ENCODE results near the gene CDH4.

Gene CDH4

DNA sequence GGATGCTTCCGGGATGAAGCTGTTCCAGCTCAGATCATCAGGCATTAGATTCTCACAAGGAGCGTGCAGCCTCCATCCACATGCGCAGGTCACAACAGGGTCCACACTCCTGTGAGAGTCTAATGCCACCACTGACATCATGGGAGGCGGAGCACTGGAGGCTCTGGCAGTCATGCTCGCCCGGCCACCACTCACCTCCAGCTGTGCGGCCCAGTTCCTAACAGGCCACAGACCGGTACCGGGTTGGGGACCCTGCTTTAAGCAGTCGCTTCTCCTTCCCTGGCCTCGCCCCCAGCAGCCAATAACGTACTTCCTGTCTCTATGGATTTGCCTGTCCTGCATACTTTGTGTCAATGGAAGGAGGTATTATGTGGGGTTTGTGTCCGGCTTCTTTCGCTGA lies 576.8 kb downstream of the CDH4 start:
- DNase-seq (ENCODE audit: low spot score), result no peak

DNA sequence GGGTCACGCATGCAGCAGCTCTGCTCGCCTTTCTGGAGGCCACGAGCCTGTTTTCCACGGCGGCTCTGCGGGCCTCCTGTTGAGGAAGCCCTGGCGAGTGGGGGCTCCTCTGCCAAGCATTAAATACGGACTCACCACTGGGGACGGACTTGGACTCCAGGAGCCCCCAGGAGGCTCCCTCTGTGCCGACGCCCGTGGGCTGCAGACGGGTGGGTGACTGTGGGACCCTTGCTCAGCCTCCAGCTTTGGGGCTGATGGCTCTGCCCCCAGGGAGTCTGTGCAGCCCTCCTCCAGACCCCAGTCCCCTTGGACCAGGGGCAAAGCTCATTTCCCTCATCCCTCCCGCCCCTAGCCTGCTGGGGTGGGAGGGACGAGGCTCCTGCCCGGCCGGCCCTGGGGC lies 577.5 kb downstream of the CDH4 start:
- DNase-seq (ENCODE audit: low spot score), result no peak

DNA sequence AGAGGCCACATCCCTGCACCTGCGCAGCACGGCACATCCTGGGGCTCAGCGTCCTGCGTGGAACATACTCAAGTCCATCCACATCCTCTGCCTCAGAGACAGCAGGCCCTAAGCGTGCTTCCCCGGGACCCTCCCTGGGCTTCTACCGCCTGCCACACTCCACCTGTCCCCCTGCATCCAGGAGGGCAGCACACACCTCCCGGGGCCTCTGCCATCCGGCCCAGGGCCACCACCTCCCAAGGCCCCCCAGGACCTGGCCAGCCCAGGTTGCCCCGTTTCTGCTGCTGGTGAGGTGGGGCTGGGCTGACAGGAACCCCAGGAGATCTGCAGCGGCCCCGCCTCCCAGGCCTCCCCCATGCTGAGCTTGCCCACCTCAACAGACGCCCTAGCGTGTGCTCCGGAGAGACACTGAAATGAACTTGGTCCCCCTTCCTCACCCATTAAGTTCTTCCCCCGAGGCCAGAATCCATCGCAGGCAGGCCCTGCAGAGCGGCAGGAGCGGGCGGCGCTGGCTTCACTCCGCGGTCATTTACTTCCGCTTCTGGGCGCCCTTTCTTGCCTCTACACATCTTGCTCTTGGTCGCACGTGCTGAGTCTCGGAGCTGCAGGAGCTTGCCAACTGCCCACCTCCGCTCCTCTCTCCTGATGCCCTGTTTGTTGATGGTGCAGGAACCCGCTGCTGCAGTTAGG lies 578.3 kb downstream of the CDH4 start:
- DNase-seq (ENCODE audit: low spot score), result no peak

DNA sequence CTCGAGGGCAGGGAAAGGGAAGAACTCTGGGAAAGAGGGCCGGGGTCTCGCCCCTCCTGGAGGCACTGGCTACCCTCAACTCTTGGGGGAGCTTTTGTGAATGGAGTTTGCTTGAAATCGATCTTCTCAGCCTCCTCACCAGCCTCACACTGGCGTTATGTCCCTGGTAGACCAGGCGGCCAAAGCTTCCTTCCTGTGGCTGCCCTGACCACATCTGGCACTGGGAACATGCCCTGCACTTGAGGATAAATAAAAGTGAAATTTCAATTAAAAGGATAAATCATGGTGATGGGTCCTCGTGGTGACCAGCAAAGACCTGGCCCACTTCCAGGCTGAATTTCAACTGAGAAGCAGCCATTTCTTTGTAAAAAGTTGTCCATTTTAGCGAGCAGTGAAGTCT lies 578.9 kb downstream of the CDH4 start:
- DNase-seq (ENCODE audit: low spot score), result no peak

DNA sequence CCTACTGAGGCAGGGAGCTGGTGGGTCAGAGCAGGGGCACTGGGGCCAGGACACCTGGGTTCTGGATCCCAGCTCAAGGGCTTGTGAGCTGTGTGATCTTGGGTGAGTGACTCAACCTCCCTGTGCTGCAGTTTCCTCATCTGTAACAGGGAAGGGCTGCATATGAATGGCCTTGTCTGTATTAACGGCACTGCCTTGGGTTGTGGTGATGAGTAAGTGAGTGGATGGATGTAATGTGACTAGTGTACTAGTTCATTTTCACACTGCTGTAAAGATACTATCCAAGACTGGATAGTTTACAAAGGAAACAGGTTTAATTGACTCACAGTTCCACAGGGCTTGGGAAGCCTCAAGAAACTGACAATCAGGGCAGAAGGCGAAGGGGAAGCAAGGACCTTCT lies 580.1 kb downstream of the CDH4 start:
- DNase-seq (ENCODE audit: low spot score), result no peak

DNA sequence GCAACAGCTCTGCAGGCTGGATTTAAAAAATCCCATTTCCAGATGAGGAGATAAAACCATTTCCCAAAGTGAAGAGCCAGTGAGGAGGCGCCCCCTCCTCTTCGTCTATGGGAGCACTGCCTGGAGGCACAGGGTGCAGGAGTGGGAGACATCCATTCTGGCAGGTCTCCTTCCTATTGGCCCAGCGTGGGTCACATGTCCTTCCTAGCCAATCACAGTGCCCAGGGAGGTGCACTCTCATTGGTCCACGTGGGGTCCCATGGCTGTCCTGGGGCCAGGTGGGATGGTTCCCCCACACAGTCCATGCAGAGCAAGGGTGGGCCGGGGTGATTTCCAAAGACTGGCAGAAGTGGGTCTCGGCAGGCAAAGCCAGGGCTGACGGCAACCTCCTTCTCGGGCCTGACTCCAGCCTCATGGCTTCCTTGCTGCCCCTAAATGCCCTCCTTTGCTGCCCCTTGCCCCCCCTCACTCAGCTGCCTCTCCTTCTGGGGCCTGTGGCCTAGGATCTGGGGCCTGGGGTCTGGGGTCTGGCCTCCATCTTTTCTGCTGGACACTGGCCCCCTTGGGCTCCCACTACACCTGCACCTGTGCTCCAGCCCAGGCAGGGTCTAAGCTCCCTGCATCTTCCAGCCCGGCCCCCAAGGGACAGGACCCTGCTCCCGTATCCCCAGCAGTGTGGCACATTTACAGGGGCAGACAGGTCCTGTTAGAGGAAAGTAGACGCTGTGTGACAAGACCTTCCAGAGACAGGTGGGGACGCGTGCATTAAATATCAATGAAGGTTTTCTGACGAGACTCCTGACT lies 581.9 kb downstream of the CDH4 start:
- DNase-seq (ENCODE audit: low spot score), result no peak

DNA sequence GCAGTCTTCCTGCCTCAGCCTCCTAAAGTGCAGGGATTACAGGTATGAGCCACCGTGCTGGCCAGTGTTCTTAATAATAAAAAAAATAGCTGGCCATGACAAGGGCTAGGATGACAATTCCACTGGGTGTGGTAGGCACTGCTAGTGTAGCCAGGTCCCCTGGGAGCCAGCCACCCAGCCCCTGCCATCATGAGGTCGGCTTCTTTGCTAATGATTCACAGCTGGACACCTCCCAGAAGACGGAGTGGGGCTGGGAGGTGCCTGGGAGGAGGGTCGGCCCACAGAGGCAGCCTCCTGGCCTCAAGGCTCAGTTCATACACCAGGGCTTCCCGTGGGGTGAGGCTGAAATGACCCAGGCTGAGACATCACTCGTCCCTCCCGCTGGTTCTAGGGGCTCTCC lies 583.2 kb downstream of the CDH4 start:
- DNase-seq (ENCODE audit: low spot score), result no peak

DNA sequence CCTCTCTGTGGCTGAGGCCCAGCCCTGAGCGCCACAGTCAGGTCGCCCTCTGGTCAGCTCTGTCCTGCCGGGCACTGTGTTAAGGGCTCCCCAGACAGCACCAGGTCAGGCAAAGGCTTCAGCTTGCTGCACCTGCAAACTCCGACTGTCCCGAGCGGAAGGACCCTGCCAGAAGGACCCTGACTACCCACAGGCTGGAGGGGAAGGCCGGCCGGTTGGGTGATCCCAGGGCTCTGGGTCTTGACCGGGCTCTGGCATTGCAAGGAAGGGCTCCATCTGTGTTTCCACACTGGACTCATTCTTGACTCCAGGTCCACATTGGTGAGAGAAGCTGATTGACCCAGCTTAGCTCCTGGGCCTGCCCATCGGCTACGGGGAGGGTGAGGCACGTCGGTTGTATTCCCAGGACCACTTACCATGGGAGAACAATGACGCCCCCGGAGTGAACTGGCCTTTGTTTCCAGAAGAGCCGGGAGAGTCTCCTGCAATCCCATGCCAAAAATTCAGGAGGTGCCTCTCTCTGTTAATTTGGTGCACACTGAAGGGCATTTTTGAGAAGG lies 583.8 kb downstream of the CDH4 start:
- no peak for DNase-seq (ENCODE audit: low spot score)

DNA sequence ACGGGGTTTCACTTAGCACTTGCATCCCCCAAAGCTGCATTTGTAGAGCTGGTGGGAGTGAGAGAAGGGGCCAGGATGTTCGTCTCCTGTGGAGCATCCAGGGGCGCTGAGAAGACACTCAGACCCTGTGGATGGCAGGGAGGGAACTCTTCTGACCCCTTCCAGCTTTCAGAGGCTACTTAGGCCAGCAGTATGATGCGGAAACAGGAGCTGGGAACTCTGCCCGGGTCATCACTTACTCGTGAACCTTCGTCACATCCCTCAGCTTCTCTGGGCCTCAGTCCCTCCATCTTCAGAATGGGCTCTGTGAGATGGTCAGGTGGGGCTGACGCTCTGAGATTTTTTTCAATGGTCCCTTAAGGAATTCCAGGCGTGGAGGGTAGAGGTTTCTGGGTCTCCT lies 585.1 kb downstream of the CDH4 start:
- no peak for DNase-seq (ENCODE audit: low spot score)

DNA sequence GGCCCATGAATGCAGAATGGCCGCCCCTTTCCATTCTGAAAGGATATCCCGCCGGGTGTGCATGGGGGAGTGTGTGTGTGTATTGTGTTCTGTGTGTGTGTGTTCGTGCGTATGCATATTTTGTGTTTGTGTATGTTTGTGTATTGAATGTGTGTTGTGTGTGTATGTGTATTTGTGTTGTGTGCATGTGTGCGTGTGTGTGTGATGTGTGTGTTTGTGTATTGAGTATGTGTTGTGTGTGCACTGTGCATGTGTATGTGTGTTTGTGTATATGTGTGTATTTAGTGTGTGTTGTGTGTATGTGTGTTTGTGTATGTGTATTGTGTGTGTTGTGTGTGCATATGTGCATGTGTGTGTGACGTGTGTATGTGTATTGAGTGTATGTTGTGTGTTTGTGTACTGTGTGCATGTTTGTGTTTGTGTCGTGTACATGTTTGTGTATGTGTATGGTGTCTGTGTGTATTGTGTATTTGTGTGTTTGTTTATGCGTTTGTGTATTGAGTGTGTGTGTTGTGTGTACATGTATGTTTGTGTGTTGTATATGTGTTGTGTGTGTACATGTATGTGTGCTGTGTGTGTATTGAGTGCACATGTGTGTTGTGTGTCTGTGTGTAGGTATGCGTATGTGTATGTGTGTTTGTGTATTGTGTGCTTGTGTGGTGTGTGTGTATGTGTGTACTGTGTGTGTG lies 587.3 kb downstream of the CDH4 start:
- DNase-seq (ENCODE audit: low spot score), result no peak

DNA sequence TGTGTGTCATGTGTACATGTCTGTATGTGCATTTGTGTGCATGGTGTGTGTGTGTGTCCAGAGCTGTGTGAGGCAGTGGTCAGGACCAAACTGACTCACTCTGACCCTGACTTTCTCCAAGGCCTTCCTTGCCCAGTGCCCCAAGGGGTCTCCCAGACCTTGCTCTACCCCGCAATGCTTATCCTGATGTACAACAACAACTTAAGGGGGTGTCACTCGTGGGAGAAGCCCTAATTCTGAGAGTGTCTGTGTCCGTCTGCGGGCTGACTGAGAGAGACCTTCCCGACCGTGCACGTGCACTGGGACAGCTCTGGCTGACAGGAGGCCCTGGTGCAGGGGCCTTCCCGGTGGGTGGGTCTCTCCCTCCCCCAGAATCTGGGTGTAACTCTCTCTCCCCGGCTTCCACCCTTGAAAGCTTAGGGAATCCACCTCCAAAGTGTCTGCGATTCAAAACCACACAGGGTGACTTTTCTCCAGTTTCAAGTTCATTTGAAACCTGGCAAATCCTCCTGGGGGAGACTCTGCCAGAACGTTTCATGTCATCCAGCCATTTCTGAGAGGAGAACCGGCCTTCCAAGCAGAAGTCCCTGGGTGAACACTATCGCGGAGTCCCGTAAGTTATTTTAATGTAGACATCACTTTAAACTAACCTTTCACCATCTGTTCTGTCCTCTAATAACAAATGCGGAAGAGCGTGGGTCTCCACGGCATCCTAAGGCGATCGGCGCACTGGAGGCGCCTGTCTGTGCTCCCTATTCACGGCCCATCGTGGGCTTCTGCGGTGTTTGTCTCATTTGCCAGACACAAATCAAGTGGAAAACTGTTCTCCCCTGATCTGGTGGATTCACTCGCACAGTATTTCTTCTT lies 588.1 kb downstream of the CDH4 start:
- no peak for DNase-seq (ENCODE audit: low spot score)

DNA sequence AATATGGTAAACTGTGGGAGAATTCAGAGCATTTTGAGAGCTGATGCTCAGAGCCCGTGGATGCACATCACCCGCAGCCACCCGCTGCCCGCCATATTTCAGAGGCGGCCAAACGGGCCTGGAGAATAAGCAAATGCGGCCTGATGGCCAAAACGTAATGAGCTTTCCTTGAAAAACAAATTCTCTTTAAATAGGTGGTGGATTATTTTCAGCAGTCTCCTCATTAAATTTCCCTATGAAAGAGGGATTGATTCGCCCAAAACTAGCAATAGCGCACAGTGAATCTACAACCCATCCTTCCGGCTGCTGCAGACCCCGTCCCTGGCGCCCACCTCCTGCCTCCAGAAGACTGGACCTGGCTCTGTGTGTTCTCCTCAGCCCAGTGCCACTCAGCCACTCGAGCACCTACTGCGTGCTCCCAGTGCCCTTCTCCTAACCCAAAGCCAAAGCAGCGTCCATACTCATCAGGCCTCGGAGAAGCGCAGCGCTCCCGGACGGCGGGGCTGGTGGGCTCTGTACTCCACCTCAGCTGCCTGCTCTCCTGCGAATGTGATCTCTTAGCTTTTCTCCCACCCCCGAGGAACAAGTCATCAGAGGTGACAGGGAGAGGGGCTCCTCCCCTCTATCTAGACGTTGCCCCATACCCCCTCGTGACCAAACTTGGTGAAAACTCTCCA lies 588.9 kb downstream of the CDH4 start:
- no peak for DNase-seq (ENCODE audit: low spot score)

DNA sequence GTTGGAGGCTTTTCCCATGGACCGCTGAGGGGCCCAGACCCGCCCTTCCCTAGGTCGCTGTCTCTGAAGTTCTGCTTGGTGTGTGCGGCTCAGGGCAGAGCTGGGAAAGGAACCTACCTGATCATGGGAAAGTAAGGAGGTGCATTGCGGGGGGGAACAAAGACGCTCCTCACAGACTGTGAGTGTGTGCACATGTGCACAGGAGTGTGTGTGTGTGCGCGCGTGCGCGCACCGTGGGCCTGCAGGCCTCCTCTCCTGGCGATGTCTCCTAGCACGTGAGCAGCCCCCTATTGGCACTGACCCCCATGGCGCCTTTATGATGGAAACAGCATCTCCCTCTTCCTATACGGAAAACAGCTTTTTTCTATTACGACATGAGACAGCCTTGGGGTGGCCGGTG lies 589.5 kb downstream of the CDH4 start:
- no peak for DNase-seq (ENCODE audit: low spot score)

DNA sequence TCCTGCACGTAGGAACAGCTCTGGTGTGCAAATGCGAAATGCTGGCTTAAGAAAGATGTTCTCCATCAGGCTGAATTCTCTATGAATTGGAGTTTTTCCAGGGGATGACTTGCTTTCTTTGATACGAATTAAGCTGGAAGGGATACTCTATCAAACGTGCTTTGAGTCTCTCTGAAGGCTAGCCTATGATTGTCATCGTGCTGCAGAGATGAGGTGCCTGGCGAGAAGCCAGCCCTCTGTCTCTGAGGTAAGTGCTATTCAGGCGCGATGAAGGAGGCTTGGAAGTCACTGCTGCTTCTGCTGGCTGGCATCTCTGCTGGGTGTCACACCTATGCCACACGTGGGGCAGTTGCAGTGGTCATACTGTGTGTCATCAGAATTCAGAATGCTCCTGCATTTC lies 589.9 kb downstream of the CDH4 start:
- DNase-seq (ENCODE audit: low spot score), result no peak

DNA sequence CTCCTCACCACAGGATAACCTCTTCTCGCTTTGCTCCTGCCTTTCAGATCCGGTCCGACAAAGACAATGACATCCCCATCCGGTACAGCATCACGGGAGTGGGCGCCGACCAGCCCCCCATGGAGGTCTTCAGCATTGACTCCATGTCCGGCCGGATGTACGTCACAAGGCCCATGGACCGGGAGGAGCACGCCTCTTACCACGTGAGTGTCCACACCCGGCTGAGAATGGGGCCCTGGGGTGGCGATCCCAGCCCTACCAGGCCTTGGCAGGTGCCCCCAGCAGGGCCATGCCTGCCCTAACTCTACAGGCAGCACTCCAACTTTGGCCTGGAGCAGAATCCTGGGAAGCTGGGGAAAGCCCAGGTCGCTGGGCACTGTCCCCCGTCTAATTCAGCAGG lies 592.6 kb downstream of the CDH4 start:
- no peak for DNase-seq (ENCODE audit: low spot score)

DNA sequence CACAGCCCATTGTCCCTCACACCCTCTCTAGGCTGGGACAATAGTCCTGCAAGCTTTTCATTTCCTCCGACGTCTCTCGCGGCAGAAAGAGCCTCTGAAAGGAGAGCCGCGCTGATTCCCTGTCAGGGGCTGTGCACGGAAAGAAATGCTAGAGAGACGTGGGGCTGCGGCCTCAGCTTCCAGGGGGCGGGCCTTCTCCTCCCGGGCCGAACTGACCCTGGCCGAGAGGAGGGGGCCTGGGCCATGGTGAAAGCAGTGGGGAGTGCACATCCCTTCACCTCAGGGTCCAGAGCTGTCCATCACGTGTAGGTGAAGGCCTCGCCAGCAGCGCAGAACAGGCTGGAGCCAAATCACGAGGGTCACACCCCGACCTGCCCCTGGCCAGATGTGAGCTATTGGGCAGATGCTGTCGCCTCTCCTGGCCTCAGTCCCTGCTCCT lies 593.2 kb downstream of the CDH4 start:
- no peak for DNase-seq (ENCODE audit: low spot score)

DNA sequence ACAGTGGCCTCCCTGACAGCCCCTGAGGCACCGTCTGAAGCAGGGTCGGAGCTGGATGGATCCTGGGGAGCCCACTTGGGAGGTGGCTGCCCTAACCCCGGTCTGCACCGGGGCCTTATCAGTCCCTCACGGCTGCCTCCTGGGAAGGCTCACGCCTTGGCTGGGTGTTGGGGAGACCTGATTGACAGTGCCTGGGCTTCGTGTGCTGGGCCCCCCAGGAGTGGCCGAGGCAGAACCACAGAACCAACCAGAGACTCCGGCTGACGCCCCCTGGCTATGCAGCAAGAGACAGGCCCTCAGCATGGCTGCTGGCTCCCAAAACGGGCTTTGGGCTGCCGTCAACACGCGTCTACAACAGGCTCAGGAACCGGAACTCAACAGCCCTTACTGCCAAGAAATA lies 594.0 kb downstream of the CDH4 start:
- no peak for DNase-seq (ENCODE audit: low spot score)

DNA sequence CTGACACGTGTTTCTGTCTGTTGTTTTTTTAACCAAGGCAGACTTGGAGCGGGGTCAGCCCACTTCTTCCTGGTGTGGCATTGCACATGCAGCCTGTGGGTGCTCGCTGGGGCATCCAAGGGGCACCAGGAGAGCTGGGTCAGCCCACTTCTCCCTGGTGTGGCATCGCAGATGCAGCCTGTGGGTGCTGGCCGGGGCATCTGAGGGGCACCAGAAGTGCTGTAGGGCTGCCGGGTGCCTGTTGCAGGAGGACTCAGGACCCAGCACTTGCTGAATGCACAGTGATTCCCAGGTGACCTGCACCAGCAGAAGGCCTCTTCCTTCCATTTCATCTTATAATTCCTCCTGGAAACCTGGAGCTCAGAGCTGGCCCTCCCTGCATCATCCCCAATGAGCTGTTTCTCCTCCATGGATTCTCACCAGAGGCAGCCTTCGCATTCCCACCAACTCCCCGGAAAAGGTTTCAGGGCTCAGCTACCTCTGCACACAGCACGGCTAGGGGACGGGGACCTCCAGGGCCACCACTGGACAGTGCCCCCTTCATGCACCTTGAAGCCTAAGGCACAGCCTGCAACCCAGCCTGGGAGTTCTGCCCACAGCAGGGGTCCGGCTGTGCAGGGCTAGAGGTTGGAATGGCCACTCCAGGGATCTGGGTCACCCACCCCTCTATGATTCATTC lies 594.8 kb downstream of the CDH4 start:
- no peak for DNase-seq (ENCODE audit: low spot score)

DNA sequence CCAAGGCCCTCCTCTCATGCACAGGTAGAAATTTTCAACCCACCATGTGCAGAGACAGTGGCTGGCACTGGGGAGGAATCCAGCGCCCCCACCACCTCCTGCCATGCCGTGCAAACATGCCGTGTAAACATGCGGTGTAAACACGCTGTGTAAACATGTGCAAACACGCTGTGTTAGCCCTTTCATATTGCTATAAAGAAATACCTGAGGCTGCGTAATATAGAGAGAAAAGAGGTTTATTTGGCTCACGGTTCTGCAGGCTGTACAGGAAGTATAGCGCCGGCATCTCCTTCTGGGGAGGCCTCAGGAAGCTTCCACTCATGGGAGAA lies 595.3 kb downstream of the CDH4 start:
- DNase-seq (ENCODE audit: low spot score), result no peak

DNA sequence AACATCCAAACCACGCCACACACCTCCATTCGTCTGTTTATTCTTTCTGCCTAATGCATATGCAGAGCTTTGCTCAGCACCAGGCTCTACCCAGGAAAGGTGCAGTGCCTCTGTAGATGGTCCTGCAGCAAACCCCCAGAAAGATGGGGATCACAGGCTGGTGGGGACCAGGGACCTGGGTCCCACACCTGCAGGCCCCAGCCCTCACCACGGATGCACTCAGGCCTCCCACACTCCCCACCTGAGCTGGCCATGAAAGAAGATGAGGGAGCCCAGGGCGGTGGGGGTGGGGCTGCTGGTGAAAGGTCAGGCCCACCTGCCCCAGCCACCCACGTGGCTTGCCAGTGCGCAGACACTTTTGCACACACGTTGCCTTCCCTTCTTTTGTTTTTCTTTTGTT lies 595.9 kb downstream of the CDH4 start:
- DNase-seq (ENCODE audit: low spot score), result no peak

DNA sequence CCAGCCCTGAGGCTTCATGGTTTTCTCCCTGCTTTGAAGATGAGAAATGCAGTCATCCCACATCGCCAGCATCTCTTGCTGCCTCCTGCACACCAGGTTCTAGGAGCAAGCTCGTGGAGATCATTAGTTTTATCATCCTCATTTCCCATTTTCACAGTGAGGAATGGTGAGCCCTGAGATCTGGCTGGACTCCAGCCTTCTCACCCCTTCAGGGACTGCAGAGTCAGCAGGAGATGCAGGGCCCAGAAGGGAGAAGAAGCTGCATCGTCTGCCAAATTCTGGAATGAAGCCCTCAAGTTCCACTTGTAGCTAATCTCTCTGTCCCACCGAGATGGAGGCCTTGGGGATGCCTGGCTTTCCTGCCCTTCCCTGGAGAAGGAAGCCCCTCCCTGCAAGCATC lies 596.8 kb downstream of the CDH4 start:
- no peak for DNase-seq (ENCODE audit: low spot score)
